Neural cell (in vitro differentiated cells): ENCODE data around the gene COBL.

Experiments
- EP300 ChIP-seq: fragments of 450-650 bp; conservative IDR thresholded peaks from 2 replicates; pipeline ENCODE4 v1.6.1; 2014; ENCODE audit warnings: antibody characterized with exemption, mild to moderate bottlenecking, moderate library complexity; ENCODE audit not compliant: poor library complexity, severe bottlenecking
- POLR2AphosphoS5 ChIP-seq: IDR thresholded peaks from 2 replicates; pipeline ENCODE4 v1.6.1; 2012
- RAD21 ChIP-seq: fragments of 450-650 bp; conservative IDR thresholded peaks from 2 replicates; pipeline ENCODE4 v1.6.1; 2014; ENCODE audit warnings: antibody characterized with exemption, mild to moderate bottlenecking, moderate library complexity
- TF ChIP-seq, protein P1 (sequence below): fragments of 450-650 bp; IDR thresholded peaks from 2 replicates; pipeline ENCODE4 v1.5.1; 2014; ENCODE audit warnings: antibody characterized with exemption, mild to moderate bottlenecking, moderate library complexity; ENCODE audit not compliant: poor library complexity, severe bottlenecking

GRCh38 chr7:51189777-51190176 lies 126.8 kb downstream of the COBL start:
- TF ChIP-seq POLR2AphosphoS5 = no peak
- TF ChIP-seq, protein P1, sequence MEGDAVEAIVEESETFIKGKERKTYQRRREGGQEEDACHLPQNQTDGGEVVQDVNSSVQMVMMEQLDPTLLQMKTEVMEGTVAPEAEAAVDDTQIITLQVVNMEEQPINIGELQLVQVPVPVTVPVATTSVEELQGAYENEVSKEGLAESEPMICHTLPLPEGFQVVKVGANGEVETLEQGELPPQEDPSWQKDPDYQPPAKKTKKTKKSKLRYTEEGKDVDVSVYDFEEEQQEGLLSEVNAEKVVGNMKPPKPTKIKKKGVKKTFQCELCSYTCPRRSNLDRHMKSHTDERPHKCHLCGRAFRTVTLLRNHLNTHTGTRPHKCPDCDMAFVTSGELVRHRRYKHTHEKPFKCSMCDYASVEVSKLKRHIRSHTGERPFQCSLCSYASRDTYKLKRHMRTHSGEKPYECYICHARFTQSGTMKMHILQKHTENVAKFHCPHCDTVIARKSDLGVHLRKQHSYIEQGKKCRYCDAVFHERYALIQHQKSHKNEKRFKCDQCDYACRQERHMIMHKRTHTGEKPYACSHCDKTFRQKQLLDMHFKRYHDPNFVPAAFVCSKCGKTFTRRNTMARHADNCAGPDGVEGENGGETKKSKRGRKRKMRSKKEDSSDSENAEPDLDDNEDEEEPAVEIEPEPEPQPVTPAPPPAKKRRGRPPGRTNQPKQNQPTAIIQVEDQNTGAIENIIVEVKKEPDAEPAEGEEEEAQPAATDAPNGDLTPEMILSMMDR = no peak
- TF ChIP-seq EP300 = no peak
- TF ChIP-seq RAD21 = no peak
